ENCODE results near the gene KCNMA1.

DNA sequence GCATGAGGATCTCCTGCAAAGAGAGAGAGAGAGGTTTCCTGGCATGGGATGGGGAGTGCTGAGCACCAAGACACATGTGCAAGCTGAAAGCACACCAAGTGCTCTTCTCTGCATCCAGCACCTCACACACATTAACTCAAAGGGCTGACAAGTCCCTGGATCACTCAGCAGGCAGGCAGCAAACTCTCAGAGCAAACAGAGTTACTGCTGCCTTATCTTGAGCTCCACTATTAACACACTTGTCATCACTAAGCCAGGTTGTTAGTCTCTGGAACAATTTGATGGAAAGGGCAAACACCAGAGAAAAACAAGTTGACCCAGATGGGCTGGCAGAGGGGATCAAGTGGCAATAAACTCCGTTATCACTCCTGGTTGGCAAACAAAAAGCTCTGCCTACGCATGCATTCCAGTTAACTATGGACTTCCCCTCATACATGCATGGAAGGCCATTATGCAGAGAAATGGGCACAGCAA, 349.9 kb downstream of the KCNMA1 start:
- TF ChIP-seq CTCF (IDR thresholded peaks at IDR 0.05 in 2 of 3, conservative IDR thresholded peaks at IDR 0.05 in 1 of 3; ENCODE audit: insufficient read depth in 2 of 3, low read depth in 1 of 3, low read length in 3 of 3), result no peak
- no peak for TF ChIP-seq GABPA (tag; conservative IDR thresholded peaks at IDR 0.05; ENCODE audit: low read depth)
- no peak for TF ChIP-seq CBX8 (IDR thresholded peaks at IDR 0.05; ENCODE audit: borderline replicate concordance, extremely low read depth, low read depth, low read length, poor library complexity, severe bottlenecking)
- no peak for TF ChIP-seq CEBPB (tag; IDR thresholded peaks at IDR 0.05)
- no peak for TF ChIP-seq ZNF583 (CRISPR knock-in tag; IDR thresholded peaks at IDR 0.05)
- TF ChIP-seq POLR3A (IDR thresholded peaks at IDR 0.05; ENCODE audit: borderline replicate concordance, extremely low read depth, insufficient read depth, insufficient read length), result no peak
- no peak for TF ChIP-seq RNF2 (IDR thresholded peaks at IDR 0.05)
- TF ChIP-seq SP1 (CRISPR knock-in tag; IDR thresholded peaks at IDR 0.05), result no peak
- TF ChIP-seq TEAD1 (CRISPR knock-in tag; IDR thresholded peaks at IDR 0.05), result no peak
- TF ChIP-seq UBTF (IDR thresholded peaks at IDR 0.05; ENCODE audit: borderline replicate concordance in 1 of 2, low read depth in 2 of 2, low read length in 2 of 2), result no peak
- TF ChIP-seq CBFA2T2 (conservative IDR thresholded peaks at IDR 0.05), result no peak
- no peak for TF ChIP-seq GATAD2A (IDR thresholded peaks at IDR 0.05)
- no peak for TF ChIP-seq YY1 (IDR thresholded peaks at IDR 0.05; ENCODE audit: borderline replicate concordance in 1 of 3, control insufficient read depth in 1 of 3, extremely low read depth in 1 of 3, insufficient read depth in 3 of 3, insufficient read length in 1 of 3, insufficient replicate concordance in 2 of 3, low read depth in 1 of 3, low read length in 2 of 3)
- no peak for TF ChIP-seq KLF6 (CRISPR knock-in tag; IDR thresholded peaks at IDR 0.05; ENCODE audit: borderline replicate concordance)
